NCI-H82 treated with DMSO at 0.1 percent for 48 hours (cell line): ENCODE results near the gene SHC1.

ENCODE experiments used
- DNase-seq: peaks from one replicate; lab custom pipeline; 2025; ENCODE audit not compliant: unreplicated experiment; lab: John Stamatoyannopoulos, UW

SHC1 gene

GRCh38 chr1:154940651-154941194 is 29.8 kb downstream of the SHC1 start:
- peak; percentile 17 for DNase-seq

- no peak for DNase-seq
Observed at GRCh38 chr1:154940213-154940560, 30.4 kb downstream of the SHC1 start.

GRCh38 chr1:154938604-154939399 is 31.7 kb downstream of the SHC1 start:
- no peak for DNase-seq

- DNase-seq, result no peak
Observed at GRCh38 chr1:154937988-154938386, 32.6 kb downstream of the SHC1 start.

- peak; percentile 93 for DNase-seq
Observed at GRCh38 chr1:154937085-154937987, 33.2 kb downstream of the SHC1 start.

GRCh38 chr1:154936555-154937084 is 33.9 kb downstream of the SHC1 start, which contains the start of gene PMVK:
Gene PMVK (minus strand): TSS chr1:154936719. CDS start chr1:154936685, 34 bp downstream.
- peak; percentile 93 for DNase-seq

GRCh38 chr1:154935749-154936554 is 34.6 kb downstream of the SHC1 start:
- DNase-seq, result no peak

GRCh38 chr1:154934358-154934948 is 36.1 kb downstream of the SHC1 start:
- no peak for DNase-seq

GRCh38 chr1:154931940-154932487 is 38.5 kb downstream of the SHC1 start:
- no peak for DNase-seq

- no peak for DNase-seq
Observed at GRCh38 chr1:154926201-154926600, 44.3 kb downstream of the SHC1 start.

GRCh38 chr1:154925335-154926170 is 45.0 kb downstream of the SHC1 start:
- DNase-seq, result no peak

GRCh38 chr1:154923695-154924094 is 46.9 kb downstream of the SHC1 start:
- DNase-seq, result no peak

- DNase-seq, result no peak
Observed at GRCh38 chr1:154913273-154913672, 57.3 kb downstream of the SHC1 start.

GRCh38 chr1:154912755-154913154 is 57.8 kb downstream of the SHC1 start:
- DNase-seq, result no peak
